Activated T-helper 1 cell treated with anti-CD3 and anti-CD28 coated beads, Interleukin-2, amount 50 U/mL, for 16 hours (primary cell): Measurements from ENCODE around the gene EPHB3.

Experiments used
- DNase-seq, 2 donors: peaks; one replicate each; pipeline ENCODE4 v3.0.0-alpha.2; 2020; ENCODE audit warnings: low read depth in 1 of 2, low spot score in 1 of 2

The EPHB3 gene

GRCh38 chr3:184543256-184543655 lies 18.3 kb upstream of the EPHB3 start:
- no peak for DNase-seq

DNA sequence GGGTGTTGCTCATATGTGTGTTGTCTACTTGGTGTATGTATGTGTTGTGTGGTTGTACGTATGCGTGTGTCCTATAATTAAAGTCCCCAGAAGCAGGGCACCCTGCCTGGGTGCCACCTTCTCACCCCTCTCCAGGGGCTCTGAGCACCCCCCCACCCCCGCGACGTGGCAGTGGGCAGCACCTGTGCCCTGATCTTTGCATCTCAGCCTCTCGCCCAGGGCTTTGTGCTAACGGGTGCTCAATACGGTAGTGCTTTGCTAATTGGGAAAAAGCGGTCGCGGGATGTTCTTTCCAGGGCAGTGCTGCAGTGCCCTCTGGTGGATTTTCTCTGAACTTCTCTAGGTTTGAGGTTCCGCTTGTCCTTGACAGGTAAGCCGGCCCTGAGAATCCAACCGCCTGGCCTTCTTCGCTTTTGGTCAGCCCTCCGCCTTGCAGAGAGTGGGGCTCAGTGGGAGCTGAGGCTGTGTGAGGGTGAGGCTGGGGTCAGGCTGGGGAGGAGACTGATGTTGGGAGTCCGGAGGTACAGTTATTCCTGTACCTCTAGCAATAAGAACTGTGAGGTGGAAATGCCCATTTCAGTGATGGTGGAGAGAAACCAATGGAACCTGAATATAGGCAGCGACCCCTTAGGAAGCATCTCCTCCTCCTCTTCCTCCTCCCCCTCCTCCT lies 17.6 kb upstream of the EPHB3 start:
- DNase-seq = peak; percentile 45 to 46

GRCh38 chr3:184544513-184544861 lies 17.1 kb upstream of the EPHB3 start:
- DNase-seq = no peak

DNA sequence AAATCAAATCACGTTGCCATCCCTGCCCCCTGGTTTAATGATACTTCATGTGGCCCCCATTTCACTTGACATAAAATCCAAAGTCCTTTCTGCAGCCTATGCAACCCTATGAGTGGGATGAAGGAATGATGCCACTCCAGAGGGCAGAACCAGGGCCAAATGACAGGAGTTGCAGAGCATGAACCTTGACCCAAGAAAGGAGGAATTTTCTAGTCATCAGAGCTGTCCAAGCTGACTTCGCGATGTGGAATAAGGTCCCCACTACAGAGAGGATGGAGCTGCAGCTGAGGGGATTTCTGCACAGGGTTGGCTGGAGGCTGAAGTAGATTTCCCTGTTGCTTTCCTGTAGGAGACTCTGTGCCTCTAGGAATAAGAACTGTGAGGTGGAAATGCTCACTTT lies 15.8 kb upstream of the EPHB3 start:
- DNase-seq = no peak

DNA sequence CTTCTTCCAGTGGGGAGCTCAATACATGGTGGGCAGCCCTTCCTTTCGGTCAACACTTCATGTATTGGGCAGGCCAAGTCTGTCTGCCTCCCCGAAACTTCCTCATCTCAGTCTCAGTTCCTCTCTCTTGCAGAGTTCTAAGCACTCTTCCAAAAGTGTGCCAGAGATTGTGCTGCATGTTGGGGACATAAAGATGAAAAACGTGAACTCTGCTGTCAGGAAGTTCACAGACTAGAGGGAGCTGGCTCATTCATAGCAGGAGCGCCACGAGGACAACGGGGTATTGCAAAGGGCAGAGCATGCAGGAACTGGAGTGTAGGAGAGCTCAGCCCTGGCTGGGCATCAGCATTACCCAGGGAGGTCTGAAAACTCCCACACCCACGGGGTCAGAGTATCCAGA lies 15.3 kb upstream of the EPHB3 start:
- no peak for DNase-seq

GRCh38 chr3:184549796-184550577 lies 11.6 kb upstream of the EPHB3 start:
- no peak for DNase-seq

- no peak for DNase-seq
Measured at GRCh38 chr3:184551103-184551502, 10.5 kb upstream of the EPHB3 start.

DNA sequence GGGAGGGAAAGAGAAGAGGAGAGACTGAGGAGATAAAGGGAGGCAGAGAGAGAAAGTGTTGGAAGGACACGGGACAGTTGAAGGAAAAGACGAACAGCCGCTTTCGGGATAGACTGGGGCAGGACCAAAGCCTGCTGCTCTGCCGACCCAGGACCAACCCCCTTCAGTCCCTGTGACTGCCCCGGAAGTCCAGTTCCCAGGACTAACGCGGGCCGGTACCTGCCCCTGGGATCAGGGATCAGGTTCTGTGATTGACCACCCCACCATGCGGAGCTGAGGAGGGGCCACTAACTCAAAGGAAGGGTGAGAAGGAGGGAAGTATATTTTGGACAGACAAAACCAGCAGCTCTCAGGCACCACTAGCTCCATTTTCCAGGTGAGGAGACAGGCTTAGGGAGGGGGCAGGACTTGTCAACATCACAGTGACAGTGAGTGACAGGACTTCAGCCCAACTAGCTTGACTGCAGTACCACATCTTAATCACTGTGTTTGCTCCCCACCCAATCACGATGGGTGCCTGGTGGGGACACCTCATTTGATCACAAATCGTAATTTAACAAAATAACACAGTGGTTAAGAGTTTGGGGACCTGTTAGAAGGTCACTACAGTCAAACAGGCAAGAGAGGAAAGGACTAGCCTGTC lies 9.8 kb upstream of the EPHB3 start:
- DNase-seq = no peak

GRCh38 chr3:184552296-184552695 lies 9.3 kb upstream of the EPHB3 start:
- DNase-seq = no peak

DNA sequence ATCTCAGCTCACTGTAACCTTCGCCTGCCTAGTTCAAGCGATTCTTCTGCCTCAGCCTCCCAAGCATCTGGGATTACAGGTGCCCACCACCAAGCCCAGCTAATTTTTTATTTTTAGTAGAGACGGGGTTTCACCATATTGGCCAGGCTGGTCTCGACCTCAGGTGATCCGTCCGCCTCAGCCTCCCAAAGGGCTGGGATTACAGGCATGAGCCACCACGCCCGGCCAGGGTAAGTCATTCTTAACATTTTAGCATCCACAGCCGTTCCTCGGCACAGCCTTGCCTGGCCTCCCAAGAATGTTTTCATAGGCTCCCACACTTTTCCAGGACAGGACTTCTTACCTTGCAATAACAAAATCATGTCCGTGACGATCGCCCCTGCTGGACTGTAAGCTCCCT lies 8.7 kb upstream of the EPHB3 start:
- no peak for DNase-seq

DNA sequence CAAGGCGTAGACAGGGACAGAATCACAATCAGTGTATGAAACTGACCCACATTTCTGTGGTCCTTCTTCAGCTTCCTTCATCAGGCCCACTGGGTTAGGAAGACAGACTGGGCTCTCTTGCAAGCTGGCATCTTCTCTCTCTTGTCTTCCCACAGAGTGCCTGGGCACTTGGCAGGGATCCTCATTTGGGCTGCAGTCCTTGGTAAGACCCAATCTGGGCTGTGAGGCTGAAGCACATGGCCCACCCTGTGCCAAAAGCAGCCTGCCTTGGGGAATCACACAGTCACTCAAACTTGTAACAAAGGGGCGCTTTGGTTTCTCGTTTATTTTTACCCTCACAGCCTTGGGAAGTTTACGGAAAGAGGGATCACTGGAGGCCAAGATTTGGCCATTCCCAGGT lies 8.2 kb upstream of the EPHB3 start:
- no peak for DNase-seq

GRCh38 chr3:184554461-184554860 lies 7.1 kb upstream of the EPHB3 start:
- no peak for DNase-seq

GRCh38 chr3:184556582-184557347 lies 4.8 kb upstream of the EPHB3 start:
- no peak for DNase-seq

GRCh38 chr3:184557348-184557950 lies 4.1 kb upstream of the EPHB3 start:
- no peak for DNase-seq

- DNase-seq = no peak
Measured at GRCh38 chr3:184558726-184559125, 2.9 kb upstream of the EPHB3 start.

DNA sequence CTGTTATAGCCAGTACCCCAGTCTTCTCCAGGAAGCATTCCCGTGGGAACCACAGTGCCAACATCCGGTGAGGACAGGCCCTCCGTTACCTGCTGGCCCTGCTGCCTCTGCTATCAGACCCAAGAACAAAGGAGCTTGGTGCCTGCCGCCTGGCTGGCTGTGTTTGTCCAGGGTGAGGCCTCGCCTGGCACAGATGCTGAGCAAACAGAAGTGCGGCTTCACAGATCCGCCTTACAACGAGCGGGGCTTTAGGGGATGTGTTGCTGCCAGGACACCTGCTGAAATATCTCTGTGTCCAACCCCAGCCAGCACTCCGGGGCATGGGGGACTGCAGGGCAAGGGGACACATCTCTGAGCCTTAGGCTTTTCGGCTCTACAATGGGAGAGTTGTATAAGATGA lies 2.2 kb upstream of the EPHB3 start:
- DNase-seq = no peak

- DNase-seq = no peak
Measured at GRCh38 chr3:184560531-184560930, 1.1 kb upstream of the EPHB3 start.

- DNase-seq = no peak
Measured at GRCh38 chr3:184561913-184562877, 610 bp downstream of the EPHB3 start.

- no peak for DNase-seq
Measured at GRCh38 chr3:184562878-184563560, 1.4 kb downstream of the EPHB3 start.

GRCh38 chr3:184563561-184563925 lies 2.0 kb downstream of the EPHB3 start:
- DNase-seq = no peak
